Nephron progenitor cell (in vitro differentiated cells): ENCODE measurements around the gene NLK.

Experiments
- DNase-seq: peaks from one replicate; pipeline ENCODE4 v3.0.0; 2021
- H3K27ac Mint-ChIP-seq: 2 replicates; pipeline ENCODE4 v1.8.0; 2021; ENCODE audit warnings: mild to moderate bottlenecking, moderate library complexity, mixed read lengths
- H3K27me3 Mint-ChIP-seq: 2 replicates; pipeline ENCODE4 v1.8.0; 2021; ENCODE audit warnings: mild to moderate bottlenecking, low read depth, mixed read lengths; ENCODE audit not compliant: poor library complexity
- H3K36me3 Mint-ChIP-seq: 2 replicates; pipeline ENCODE4 v1.8.0; 2021; ENCODE audit warnings: low read depth, mixed read lengths
- H3K4me1 Mint-ChIP-seq: 2 replicates; pipeline ENCODE4 v1.8.0; 2021; ENCODE audit warnings: mixed read lengths
- H3K4me3 Mint-ChIP-seq: 2 replicates; pipeline ENCODE4 v1.8.0; 2021; ENCODE audit warnings: mild to moderate bottlenecking, moderate library complexity, mixed read lengths
- H3K9me3 Mint-ChIP-seq: 2 replicates; pipeline ENCODE4 v1.8.0; 2021; ENCODE audit warnings: mild to moderate bottlenecking, moderate library complexity, mixed read lengths
- TF ChIP-seq, protein P1 (sequence below): fragments of 200-600 bp; sonication (generic); IDR thresholded peaks from 2 replicates; pipeline ENCODE4 v1.5.0; 2021; ENCODE audit warnings: antibody characterized with exemption

The NLK gene

DNA sequence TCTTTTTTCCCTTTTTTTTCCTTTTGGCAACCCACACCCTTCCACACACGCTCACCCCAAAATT lies at the start of gene NLK:
Gene NLK (plus strand): TSS at position 21 of the 64 bp plus-strand sequence. CDS start 197 bp downstream, outside the sequence.
- H3K27ac Mint-ChIP-seq: peak within 1 kb of the TSS; percentile 9
- H3K4me1 Mint-ChIP-seq: peaks cover 55% of the 10 kb centered on the region
- H3K9me3 Mint-ChIP-seq: peaks cover 13% of the 10 kb centered on the region
- peak within 1 kb of the TSS; percentile 96 for H3K4me3 Mint-ChIP-seq
- DNase-seq: no peak
- H3K36me3 Mint-ChIP-seq: peaks cover 17% of the 10 kb centered on the region
- H3K27me3 Mint-ChIP-seq: peaks cover 4% of the 10 kb centered on the region
- TF ChIP-seq, protein P1, sequence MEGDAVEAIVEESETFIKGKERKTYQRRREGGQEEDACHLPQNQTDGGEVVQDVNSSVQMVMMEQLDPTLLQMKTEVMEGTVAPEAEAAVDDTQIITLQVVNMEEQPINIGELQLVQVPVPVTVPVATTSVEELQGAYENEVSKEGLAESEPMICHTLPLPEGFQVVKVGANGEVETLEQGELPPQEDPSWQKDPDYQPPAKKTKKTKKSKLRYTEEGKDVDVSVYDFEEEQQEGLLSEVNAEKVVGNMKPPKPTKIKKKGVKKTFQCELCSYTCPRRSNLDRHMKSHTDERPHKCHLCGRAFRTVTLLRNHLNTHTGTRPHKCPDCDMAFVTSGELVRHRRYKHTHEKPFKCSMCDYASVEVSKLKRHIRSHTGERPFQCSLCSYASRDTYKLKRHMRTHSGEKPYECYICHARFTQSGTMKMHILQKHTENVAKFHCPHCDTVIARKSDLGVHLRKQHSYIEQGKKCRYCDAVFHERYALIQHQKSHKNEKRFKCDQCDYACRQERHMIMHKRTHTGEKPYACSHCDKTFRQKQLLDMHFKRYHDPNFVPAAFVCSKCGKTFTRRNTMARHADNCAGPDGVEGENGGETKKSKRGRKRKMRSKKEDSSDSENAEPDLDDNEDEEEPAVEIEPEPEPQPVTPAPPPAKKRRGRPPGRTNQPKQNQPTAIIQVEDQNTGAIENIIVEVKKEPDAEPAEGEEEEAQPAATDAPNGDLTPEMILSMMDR: no peak

DNA sequence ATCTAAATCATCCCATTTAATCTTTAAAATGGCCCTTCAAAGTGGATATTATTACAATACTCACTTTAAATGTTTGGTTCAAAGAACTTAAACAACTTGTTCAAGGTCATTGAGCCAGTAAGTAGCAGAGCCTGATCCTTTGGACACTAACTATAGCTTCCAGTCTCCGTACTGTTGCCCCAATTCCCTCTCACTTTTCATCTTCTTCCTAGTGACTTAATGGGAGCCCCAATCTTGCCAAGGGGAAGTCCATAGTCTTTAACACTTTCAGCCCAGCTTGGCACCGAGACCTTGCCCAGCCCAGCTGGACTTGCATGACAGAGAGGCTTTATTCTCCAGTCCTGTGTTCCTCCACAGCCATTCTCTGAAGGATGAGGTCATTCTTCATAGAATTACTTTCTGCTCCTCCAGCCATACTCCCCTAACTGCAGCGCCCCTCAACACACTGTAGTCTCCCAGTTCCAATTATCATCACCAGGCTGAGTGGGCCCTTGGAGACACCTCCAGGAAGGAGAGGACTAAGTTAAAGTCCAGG lies 49.2 kb upstream of the NLK start:
- no peak overlapping the region for H3K4me3 Mint-ChIP-seq
- peaks cover 12% of the 10 kb centered on the region for H3K4me1 Mint-ChIP-seq
- peaks cover 16% of the 10 kb centered on the region for H3K27me3 Mint-ChIP-seq
- no peaks in the 10 kb centered on the region for H3K9me3 Mint-ChIP-seq
- TF ChIP-seq, protein P1: no peak
- H3K27ac Mint-ChIP-seq: no peak overlapping the region
- no peaks in the 10 kb centered on the region for H3K36me3 Mint-ChIP-seq
- DNase-seq: no peak

DNA sequence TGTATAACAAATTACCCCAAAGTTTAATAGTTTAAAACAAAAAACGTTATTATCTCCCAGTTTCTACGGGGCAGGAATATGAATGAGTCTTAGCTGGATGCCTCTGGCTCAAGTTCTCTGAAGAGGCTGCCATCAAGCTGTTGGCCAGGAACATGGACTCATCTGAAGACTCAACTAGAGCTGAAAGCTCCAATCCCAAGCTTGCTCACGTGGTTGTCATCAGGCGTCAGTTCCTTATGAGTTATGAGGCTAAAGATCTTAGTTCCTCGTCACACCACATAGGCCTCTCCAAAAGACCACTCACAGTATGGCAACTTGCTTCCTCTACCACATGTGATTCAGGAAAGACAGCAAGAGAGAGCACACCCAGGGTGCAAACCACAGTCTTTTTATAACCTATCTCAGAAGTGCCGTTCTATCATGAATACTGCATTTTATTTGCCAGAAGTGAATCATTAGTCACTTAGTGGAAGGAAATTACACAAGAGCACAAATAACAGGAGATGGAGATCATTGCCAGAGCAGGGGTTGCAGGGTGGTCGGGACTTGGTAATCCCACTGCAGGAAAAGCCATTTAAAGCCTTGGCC lies 48.7 kb upstream of the NLK start:
- TF ChIP-seq, protein P1: no peak
- no peak for DNase-seq
- Mint-ChIP-seq H3K36me3 (no peaks in the 10 kb centered on the region), H3K27me3 (peaks cover 14% of the 10 kb centered on the region), H3K4me3 (no peak overlapping the region), H3K4me1 (peaks cover 9% of the 10 kb centered on the region), H3K27ac (no peak overlapping the region), H3K9me3 (no peaks in the 10 kb centered on the region)

DNA sequence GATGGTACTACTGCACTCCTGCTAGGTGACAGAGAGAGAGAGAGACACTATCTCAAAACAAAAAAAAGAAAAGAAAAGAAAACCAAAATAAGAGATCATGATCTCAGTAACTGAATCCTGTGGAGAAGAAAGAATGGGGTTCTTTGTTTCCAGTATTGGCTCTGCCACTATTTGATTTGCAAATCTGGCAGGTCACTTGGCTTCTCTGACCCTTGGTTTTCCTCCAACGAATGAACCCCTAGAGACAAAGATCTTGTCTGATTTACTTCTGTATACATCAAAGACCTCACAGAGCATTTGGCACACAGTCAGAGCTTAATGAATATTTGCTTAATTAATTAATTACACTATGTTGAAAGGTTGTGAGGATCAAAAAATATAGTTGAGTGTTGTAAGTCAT lies 47.9 kb upstream of the NLK start:
- no peak overlapping the region for H3K27ac Mint-ChIP-seq
- no peaks in the 10 kb centered on the region for H3K9me3 Mint-ChIP-seq
- no peak overlapping the region for H3K4me3 Mint-ChIP-seq
- peaks cover 11% of the 10 kb centered on the region for H3K27me3 Mint-ChIP-seq
- DNase-seq: no peak
- TF ChIP-seq, protein P1: no peak
- no peaks in the 10 kb centered on the region for H3K36me3 Mint-ChIP-seq
- H3K4me1 Mint-ChIP-seq: peaks cover 7% of the 10 kb centered on the region

- DNase-seq: no peak
- Mint-ChIP-seq H3K27ac (no peak overlapping the region), H3K4me3 (no peak overlapping the region), H3K36me3 (no peaks in the 10 kb centered on the region), H3K4me1 (peaks cover 7% of the 10 kb centered on the region), H3K27me3 (peaks cover 14% of the 10 kb centered on the region), H3K9me3 (no peaks in the 10 kb centered on the region)
- TF ChIP-seq, protein P1: no peak
Observed at GRCh38 chr17:27995554-27995953, 46.9 kb upstream of the NLK start.

DNA sequence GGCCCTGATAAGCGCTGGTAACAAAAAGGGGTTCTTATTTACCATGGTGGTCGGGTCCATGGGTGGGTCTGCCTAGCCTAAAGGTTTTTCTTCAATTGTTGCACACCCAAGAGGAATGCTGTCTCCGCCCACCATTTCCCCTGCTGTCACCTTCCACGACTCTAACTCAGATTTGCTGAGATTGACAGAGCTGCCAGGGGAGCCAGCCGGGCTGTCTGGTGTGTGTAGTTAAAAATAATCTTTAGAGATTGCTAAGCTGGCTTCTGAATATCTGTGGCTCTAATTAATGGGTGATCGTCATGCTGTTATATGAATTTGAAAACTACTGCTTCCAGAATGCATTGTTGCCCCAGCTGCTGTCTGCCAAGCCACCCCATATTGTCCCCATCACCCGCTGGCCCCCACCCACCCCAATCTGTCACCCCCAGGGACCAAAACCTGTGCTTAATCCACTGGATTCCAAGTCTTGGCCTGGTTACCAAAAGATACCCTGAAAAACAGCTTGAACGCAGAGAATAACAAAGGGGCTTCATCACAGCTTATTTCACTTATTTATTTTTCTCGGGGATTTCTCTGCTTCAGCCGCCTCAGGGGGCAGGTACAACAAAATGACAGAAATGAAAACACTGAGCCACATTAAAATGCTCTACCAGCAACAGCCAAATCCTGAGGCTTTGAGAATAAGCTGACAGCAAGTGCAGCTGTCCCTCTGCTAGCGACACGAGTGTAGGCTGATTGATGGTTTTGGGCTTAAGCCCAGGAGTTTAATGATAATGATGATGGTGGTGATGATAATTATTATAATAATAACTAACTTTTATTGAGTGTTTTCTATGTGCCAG lies 46.1 kb upstream of the NLK start:
- no peak for DNase-seq
- peaks cover 18% of the 10 kb centered on the region for H3K27me3 Mint-ChIP-seq
- H3K27ac Mint-ChIP-seq: no peak overlapping the region
- no peaks in the 10 kb centered on the region for H3K36me3 Mint-ChIP-seq
- H3K4me1 Mint-ChIP-seq: peaks cover 7% of the 10 kb centered on the region
- H3K4me3 Mint-ChIP-seq: no peak overlapping the region
- H3K9me3 Mint-ChIP-seq: no peaks in the 10 kb centered on the region
- TF ChIP-seq, protein P1: no peak
